GM12878 (cell line): ENCODE measurements around the gene TCF4. TPM values are rescaled to one million over a fixed set of nuclear protein-coding genes. Genes with fewer than 3 reads are reported as not detected.
A peak's percentile ranks its signal among the peaks of the same experiment; 100 is the strongest.

ENCODE experiments used
- ATF7 ChIP-seq: fragments of 450-650 bp; IDR thresholded peaks from 2 replicates; pipeline ENCODE4 v1.6.1; 2016; ENCODE audit warnings: low read depth, mild to moderate bottlenecking
- CEBPB ChIP-seq, 2 experiments: fragments of 150-350 bp in 1 of 2; IDR thresholded peaks; 2 replicates each; pipeline ENCODE4 v1.6.1; 2012 to 2014; ENCODE audit warnings: low read depth in 2 of 2, low read length in 2 of 2, borderline replicate concordance in 1 of 2, inconsistent platforms in 1 of 2
- CREM ChIP-seq: IDR thresholded peaks from 2 replicates; pipeline ENCODE4 v1.6.1; 2014; ENCODE audit warnings: antibody characterized with exemption, low read depth
- EGR1 ChIP-seq, 2 experiments: IDR thresholded peaks; 1 replicate in 1 of 2; 2 replicates in 1 of 2; pipeline ENCODE4 v1.6.1; 2011 to 2012; ENCODE audit warnings: low read depth in 2 of 2, low read length in 2 of 2, borderline replicate concordance in 1 of 2, mild to moderate bottlenecking in 1 of 2, moderate library complexity in 1 of 2
- ETV6 ChIP-seq, 2 experiments: fragments of 450-650 bp in 1 of 2; IDR thresholded peaks in 1 of 2; conservative IDR thresholded peaks in 1 of 2; 2 replicates each; pipeline ENCODE4 v1.6.1; 2014; ENCODE audit warnings: antibody characterized with exemption in 1 of 2, borderline replicate concordance in 1 of 2, low read depth in 1 of 2, mild to moderate bottlenecking in 1 of 2, moderate library complexity in 1 of 2
- HDAC2 ChIP-seq: fragments of 200-600 bp; sonication (generic); IDR thresholded peaks from 2 replicates; pipeline ENCODE4 v1.6.1; 2017
- HDGF ChIP-seq: fragments of 450-650 bp; IDR thresholded peaks from 2 replicates; pipeline ENCODE4 v1.6.1; 2016; ENCODE audit warnings: antibody characterized with exemption
- IKZF1 ChIP-seq: fragments of 450-650 bp; conservative IDR thresholded peaks from 2 replicates; pipeline ENCODE4 v1.6.1; 2017; ENCODE audit warnings: antibody characterized with exemption, mild to moderate bottlenecking
- JUNB ChIP-seq: IDR thresholded peaks from 2 replicates; pipeline ENCODE4 v1.6.1; 2016; ENCODE audit warnings: antibody characterized with exemption, mild to moderate bottlenecking
- KDM1A ChIP-seq: fragments of 200-600 bp; sonication (generic); IDR thresholded peaks from 2 replicates; pipeline ENCODE4 v1.6.1; 2016; ENCODE audit warnings: borderline replicate concordance
- MTA3 ChIP-seq: IDR thresholded peaks from 2 replicates; pipeline ENCODE4 v1.6.1; 2012; ENCODE audit warnings: low read length, inconsistent platforms, borderline replicate concordance
- MYC ChIP-seq: IDR thresholded peaks from 2 replicates; pipeline ENCODE4 v1.6.1; 2011; ENCODE audit warnings: mild to moderate bottlenecking, low read length, moderate library complexity, inconsistent platforms; ENCODE audit not compliant: insufficient read depth, insufficient replicate concordance, insufficient read length, severe bottlenecking
- NBN ChIP-seq: fragments of 450-650 bp; IDR thresholded peaks from 2 replicates; pipeline ENCODE4 v1.6.1; 2016
- NFIC ChIP-seq: IDR thresholded peaks from 2 replicates; pipeline ENCODE4 v1.6.1; 2012; ENCODE audit warnings: low read depth, mild to moderate bottlenecking, inconsistent platforms, low read length, moderate library complexity
- NFYB ChIP-seq: IDR thresholded peaks from 2 replicates; pipeline ENCODE4 v1.6.1; 2011; ENCODE audit warnings: low read depth, mild to moderate bottlenecking, low read length, improper control_type of control experiment, moderate library complexity; ENCODE audit not compliant: insufficient read depth
- NKRF ChIP-seq: fragments of 450-650 bp; conservative IDR thresholded peaks from 2 replicates; pipeline ENCODE4 v1.6.1; 2017; ENCODE audit warnings: mild to moderate bottlenecking, moderate library complexity
- NR2F1 ChIP-seq: fragments of 450-650 bp; conservative IDR thresholded peaks from 2 replicates; pipeline ENCODE4 v1.6.1; 2017; ENCODE audit warnings: mild to moderate bottlenecking
- PML ChIP-seq: IDR thresholded peaks from 2 replicates; pipeline ENCODE4 v1.6.1; 2012; ENCODE audit warnings: low read length, inconsistent platforms
- RCOR1 ChIP-seq: conservative IDR thresholded peaks from 2 replicates; pipeline ENCODE4 v1.6.1; 2012; ENCODE audit warnings: low read depth, low read length, improper control_type of control experiment
- RELA ChIP-seq: fragments of 450-650 bp; IDR thresholded peaks from 2 replicates; pipeline ENCODE4 v1.8.0; 2014; ENCODE audit warnings: borderline replicate concordance; ENCODE audit not compliant: partially characterized antibody
- RELB ChIP-seq: fragments of 450-650 bp; IDR thresholded peaks from 2 replicates; pipeline ENCODE4 v1.6.1; 2017; ENCODE audit warnings: low read depth, mild to moderate bottlenecking, moderate library complexity
- STAT3 ChIP-seq: IDR thresholded peaks from 2 replicates; pipeline ENCODE4 v1.6.1; 2011; ENCODE audit warnings: low read depth, low read length, improper control_type of control experiment
- TARDBP ChIP-seq: IDR thresholded peaks from 2 replicates; pipeline ENCODE4 v1.6.1; 2016; ENCODE audit warnings: borderline replicate concordance
- TCF7 ChIP-seq: IDR thresholded peaks from 2 replicates; pipeline ENCODE4 v1.6.1; 2014; ENCODE audit warnings: antibody characterized with exemption, borderline replicate concordance
- ZNF274 ChIP-seq: IDR thresholded peaks from one replicate; pipeline ENCODE4 v1.8.0; 2011; ENCODE audit not compliant: insufficient read length, insufficient read depth
- ZNF687 ChIP-seq: fragments of 450-650 bp; IDR thresholded peaks from 2 replicates; pipeline ENCODE4 v1.6.1; 2017; ENCODE audit warnings: mild to moderate bottlenecking, moderate library complexity
- polyA plus RNA-seq, 11 experiments: library from polyadenylated mRNA; depleted of rRNA in 4 of 11; unstranded in 6 of 11; stranded (reverse) in 5 of 11; fragments of >200 nt; fragmentation: Nextera tagmentation in 4 of 11; fragmentation: Illumina TruSeq in 1 of 11; extraction: Ambion mirVana in 4 of 11; extraction: Trizol in 1 of 11; gene quantifications; 1 replicate in 1 of 11; 2 replicates in 10 of 11; pipeline versions ENCODE4 v1.2.1 to v1.2.3, GENCODE V29; 2011 to 2016; ENCODE audit warnings: inconsistent platforms in 2 of 11, missing spikeins in 2 of 11, low read depth in 1 of 11
- total RNA-seq, 4 experiments: library from RNA; depleted of rRNA in 3 of 4; stranded (reverse); fragments of >200 nt in 3 of 4; fragmentation: Illumina TruSeq in 1 of 4; extraction: Trizol in 1 of 4; gene quantifications; 2 replicates each; pipeline versions ENCODE4 v1.2.1 to v1.2.3, GENCODE V29; 2013 to 2021

Gene TCF4
- total and polyA plus RNA-seq, 10 of the 15 experiments (the other 5 are each of a cell fraction or from before 2014, with no cell fraction given), result 15.2 to 94.0 (median 31.5) TPM

GRCh38 chr18:55376387-55376786 lies 211.6 kb downstream of the TCF4 start (continued):
- TF ChIP-seq RELB (peak; percentile 87), CEBPB (IDR thresholded peaks at IDR 0.05; ENCODE audit: borderline replicate concordance in 1 of 2, low read depth in 2 of 2, low read length in 2 of 2) (no peak), PML (0 out of 2 replicates have a peak, but pooled peaks have one; percentile 39), ETV6 (conservative IDR thresholded peaks at IDR 0.05 in 1 of 2, IDR thresholded peaks at IDR 0.05 in 1 of 2; ENCODE audit: borderline replicate concordance in 1 of 2, low read depth in 1 of 2) (peak in 1 of 2 experiments; percentile 11; a peak in 1 of 4 replicates), TARDBP (no peak), JUNB (peak; percentile 87), EGR1 (IDR thresholded peaks at IDR 0.05; ENCODE audit: borderline replicate concordance in 1 of 2, low read depth in 2 of 2, low read length in 2 of 2) (no peak), NBN (no peak), HDGF (no peak), ATF7 (0 out of 2 replicates have a peak, but pooled peaks have one; percentile 13), NFYB (no peak), NR2F1 (0 out of 2 replicates have a peak, but pooled peaks have one; percentile 30), CREM (0 out of 2 replicates have a peak, but pooled peaks have one; percentile 29), MYC (no peak), KDM1A (no peak), HDAC2 (no peak), ZNF274 (no peak), STAT3 (no peak), NKRF (no peak), RELA (no peak), TCF7 (peak; percentile 39; the same call in 1 of the 2 replicates), ZNF687 (no peak), IKZF1 (peak; percentile 75), NFIC (peak; percentile 54; the same call in 1 of the 2 replicates), RCOR1 (no peak), MTA3 (peak; percentile 58; the same call in 1 of the 2 replicates)
